HG02571 (cell line): ENCODE data around the gene PAX7.
"Not testable (repeated sequence)": the region's sequence is repeated elsewhere in the genome, so short reads cannot be mapped to it uniquely, and the experiment has no call there.

Experiments used
- ATAC-seq: cut with Tn5 transposase; IDR thresholded peaks from one replicate; pipeline ENCODE4 v1.9.1; 2021; ENCODE audit warnings: mild to moderate bottlenecking, moderate library complexity; ENCODE audit not compliant: unreplicated experiment

The PAX7 gene

GRCh38 chr1:18748435-18748834 lies 117.8 kb downstream of the PAX7 start:
- ATAC-seq = no peak

- no peak for ATAC-seq
These were observed 118.9 kb downstream of the PAX7 start for GRCh38 chr1:18749569-18749968.

GRCh38 chr1:18750600-18750999 lies 120.0 kb downstream of the PAX7 start:
- ATAC-seq = no peak

GRCh38 chr1:18751425-18751824 lies 120.8 kb downstream of the PAX7 start:
- ATAC-seq = no peak

- no peak for ATAC-seq
These were observed 121.8 kb downstream of the PAX7 start for GRCh38 chr1:18752409-18752808.

- ATAC-seq = no peak
These were observed 129.5 kb downstream of the PAX7 start for GRCh38 chr1:18760156-18760555.

- ATAC-seq = no peak
These were observed 131.5 kb downstream of the PAX7 start for GRCh38 chr1:18761948-18762840.

GRCh38 chr1:18764362-18764761 lies 133.7 kb downstream of the PAX7 start:
- no peak for ATAC-seq

GRCh38 chr1:18765725-18766124 lies 135.1 kb downstream of the PAX7 start:
- no peak for ATAC-seq

GRCh38 chr1:18766328-18766727 lies 135.7 kb downstream of the PAX7 start:
- ATAC-seq = no peak

- ATAC-seq = not testable (repeated sequence)
These were observed 136.9 kb downstream of the PAX7 start for GRCh38 chr1:18767576-18767975.

- no peak for ATAC-seq
These were observed 137.4 kb downstream of the PAX7 start for GRCh38 chr1:18768086-18768485.

GRCh38 chr1:18769140-18769539 lies 138.5 kb downstream of the PAX7 start:
- no peak for ATAC-seq

- ATAC-seq = no peak
These were observed 140.2 kb downstream of the PAX7 start for GRCh38 chr1:18770799-18771198.

GRCh38 chr1:18773753-18774152 lies 143.1 kb downstream of the PAX7 start:
- ATAC-seq = no peak

- ATAC-seq = no peak
These were observed 144.7 kb downstream of the PAX7 start for GRCh38 chr1:18775341-18775740.

GRCh38 chr1:18776777-18777176 lies 146.1 kb downstream of the PAX7 start:
- ATAC-seq = no peak

- ATAC-seq = no peak
These were observed 147.8 kb downstream of the PAX7 start for GRCh38 chr1:18778437-18778836.

GRCh38 chr1:18781031-18781430 lies 150.4 kb downstream of the PAX7 start:
- no peak for ATAC-seq

- no peak for ATAC-seq
These were observed 153.2 kb downstream of the PAX7 start for GRCh38 chr1:18783705-18784481.

- ATAC-seq = no peak
These were observed 153.8 kb downstream of the PAX7 start for GRCh38 chr1:18784482-18784831.

GRCh38 chr1:18786149-18786548 lies 155.5 kb downstream of the PAX7 start:
- ATAC-seq = no peak
